K562 (cell line): ENCODE data around the gene MAN1A1. TPM values are rescaled to one million over a fixed set of nuclear protein-coding genes. Genes with fewer than 3 reads are reported as not detected.

Experiments used
- ATAC-seq: fragments of 200-7000 bp; cut with Tn5 transposase; 3 replicates; pipeline ENCODE4 v1.9.1; 2020; ENCODE audit warnings: moderate library complexity
- BruUV-seq: library from RNA; stranded (reverse); fragments of 400-500 nt; replicated peaks from 2 replicates; lab custom pipeline; 2021; lab: Mats Ljungman, UMichigan
- CTCF ChIA-PET: fragments of 300-600 bp; formaldehyde crosslinking; extraction: SDS; loops from one replicate; lab custom pipeline; 2021; ENCODE audit warnings: low intra/inter-chr PET ratio; lab: Yijun Ruan, JAX
- POLR2A ChIA-PET: fragments of 300-600, 350-650 bp; sonication (Branson Sonifier 250); formaldehyde crosslinking; extraction: SDS; loops from one replicate; lab custom pipeline; 2021; ENCODE audit warnings: antibody characterized with exemption, inconsistent platforms; lab: Yijun Ruan, JAX
- DNase-seq, 4 experiments: peaks; one replicate each; pipeline versions ENCODE4 v3.0.0 to v3.0.0-alpha.2; 2011 to 2018; ENCODE audit warnings: low spot score in 3 of 4, mixed read lengths in 3 of 4; ENCODE audit errors: extremely low read depth in 1 of 4
- FAIRE-seq: peaks from 2 replicates; lab custom pipeline; 2011; peaks lifted over from hg19 to GRCh38; lab: Jason Lieb, UNC
- H2AFZ ChIP-seq: 2 replicates; pipeline ENCODE4 v1.6.0; 2011; ENCODE audit warnings: low read depth, low read length, control low read depth, inconsistent platforms
- H3K27ac ChIP-seq: fragments of 200-600 bp; 3 replicates; pipeline ENCODE4 v1.8.0; 2011; ENCODE audit warnings: low read depth, mild to moderate bottlenecking, control low read depth, inconsistent platforms, low read length, moderate library complexity, mixed read lengths; ENCODE audit errors: extremely low read depth
- H3K27me3 ChIP-seq, 2 experiments: fragments of 300-600 bp in 1 of 2; 2 replicates in 1 of 2; 3 replicates in 1 of 2; pipeline versions ENCODE4 v1.6.0 to v1.8.0; 2011; ENCODE audit warnings: inconsistent platforms in 2 of 2, low read length in 2 of 2, mild to moderate bottlenecking in 1 of 2, mixed read lengths in 1 of 2, moderate library complexity in 1 of 2; ENCODE audit not compliant: control insufficient read depth in 2 of 2, insufficient read depth in 2 of 2
- H3K36me3 ChIP-seq: fragments of 300-600 bp; 3 replicates; pipeline ENCODE4 v1.8.0; 2011; ENCODE audit warnings: mild to moderate bottlenecking, low read length, inconsistent platforms; ENCODE audit not compliant: control insufficient read depth, insufficient read depth
- H3K4me1 ChIP-seq, 2 experiments: fragments of 200-600 bp in 1 of 2; replicated peaks in 1 of 2; 2 replicates in 1 of 2; 3 replicates in 1 of 2; pipeline versions ENCODE4 v1.5.1 to v1.8.0; 2011; ENCODE audit warnings: inconsistent platforms in 2 of 2, low read length in 2 of 2, mild to moderate bottlenecking in 1 of 2, mixed read lengths in 1 of 2, moderate library complexity in 1 of 2; ENCODE audit not compliant: control insufficient read depth in 2 of 2, insufficient read depth in 2 of 2
- H3K4me2 ChIP-seq: 2 replicates; pipeline ENCODE4 v1.6.1; 2011; ENCODE audit warnings: low read length, control low read depth, inconsistent platforms, mixed read lengths; ENCODE audit not compliant: insufficient read depth
- H3K4me3 ChIP-seq: fragments of 200-600 bp; sonication (generic), shearing (Covaris generic); 2 replicates; pipeline ENCODE4 v1.5.1; 2016; ENCODE audit warnings: control low read depth, inconsistent platforms
- H3K79me2 ChIP-seq: fragments of 200-600 bp; 3 replicates; pipeline ENCODE4 v1.8.0; 2011; ENCODE audit warnings: low read length, inconsistent platforms; ENCODE audit not compliant: control insufficient read depth, insufficient read depth
- H3K9ac ChIP-seq, 2 experiments: 2 replicates each; pipeline versions ENCODE4 v1.6.0 to v1.6.1; 2011; ENCODE audit warnings: low read depth in 2 of 2, low read length in 2 of 2, control low read depth in 1 of 2, inconsistent platforms in 1 of 2, mild to moderate bottlenecking in 1 of 2, mixed read lengths in 1 of 2; ENCODE audit not compliant: insufficient read depth in 1 of 2
- H3K9me1 ChIP-seq: one replicate; pipeline ENCODE4 v1.6.0; 2011; ENCODE audit warnings: inconsistent platforms, mild to moderate bottlenecking, low read length, moderate library complexity; ENCODE audit not compliant: control insufficient read depth, insufficient read depth
- H3K9me3 ChIP-seq: replicated peaks from 2 replicates; pipeline ENCODE4 v1.5.1; 2011; ENCODE audit warnings: low read depth, low read length, inconsistent platforms; ENCODE audit not compliant: control insufficient read depth, insufficient read depth
- H4K20me1 ChIP-seq: replicated peaks from 2 replicates; pipeline ENCODE4 v1.6.1; 2011; ENCODE audit warnings: low read length, inconsistent platforms, mixed read lengths; ENCODE audit not compliant: control insufficient read depth, insufficient read depth
- CAMTA2 ChIP-seq: fragments of 250-450 bp; sonication (Bioruptor Pico); conservative IDR thresholded peaks from 2 replicates; pipeline ENCODE4 v1.5.1; 2022
- CBX5 ChIP-seq: IDR thresholded peaks from 2 replicates; pipeline ENCODE4 v1.6.1; 2014; ENCODE audit warnings: low read depth, borderline replicate concordance
- FOXM1 ChIP-seq, 2 experiments: fragments of 450-650 bp in 1 of 2; sonication (generic) in 1 of 2; formaldehyde crosslinking in 1 of 2; IDR thresholded peaks; 2 replicates each; pipeline versions ENCODE4 v1.6.1 to v1.9.0; 2017 to 2022; ENCODE audit warnings: low read depth in 2 of 2, mild to moderate bottlenecking in 2 of 2, missing genetic modification reagents in 1 of 2, moderate library complexity in 1 of 2
- FUS ChIP-seq: fragments of 200-400 bp; formaldehyde crosslinking; optimal IDR thresholded peaks from 2 replicates; pipeline ENCODE3; 2017; ENCODE audit warnings: low read depth, low read length
- NFIC ChIP-seq: fragments of 450-650 bp; IDR thresholded peaks from 2 replicates; pipeline ENCODE4 v1.6.1; 2017; ENCODE audit warnings: mild to moderate bottlenecking, inconsistent platforms
- PCBP2 ChIP-seq: fragments of 200-400 bp; formaldehyde crosslinking; IDR thresholded peaks from 2 replicates; pipeline ENCODE4 v1.6.1; 2018; ENCODE audit warnings: low read length, low read depth, mild to moderate bottlenecking, moderate library complexity; ENCODE audit not compliant: poor library complexity, severe bottlenecking
- POLR2H ChIP-seq: IDR thresholded peaks from 2 replicates; pipeline ENCODE4 v1.6.1; 2016; ENCODE audit warnings: missing genetic modification characterization, low read depth, mild to moderate bottlenecking, control low read depth, missing compliant biosample characterization, moderate library complexity
- PRPF4 ChIP-seq: fragments of 200-400 bp; formaldehyde crosslinking; IDR thresholded peaks from one replicate; pipeline ENCODE4 v1.6.1; 2017; ENCODE audit warnings: low read length, low read depth, mild to moderate bottlenecking; ENCODE audit not compliant: insufficient read depth, poor library complexity, severe bottlenecking
- SMAD4 ChIP-seq: fragments of 250-450 bp; sonication (Bioruptor Pico); conservative IDR thresholded peaks from 2 replicates; pipeline ENCODE4 v1.8.0; 2021; ENCODE audit warnings: inconsistent platforms, mild to moderate bottlenecking, moderate library complexity
- SOX6 ChIP-seq: fragments of 450-650 bp; IDR thresholded peaks from 2 replicates; pipeline ENCODE4 v1.6.1; 2014; ENCODE audit warnings: mild to moderate bottlenecking
- SP2 ChIP-seq: IDR thresholded peaks from 2 replicates; pipeline ENCODE4 v1.6.1; 2011; ENCODE audit warnings: mild to moderate bottlenecking, low read depth, low read length, moderate library complexity; ENCODE audit not compliant: poor library complexity, severe bottlenecking; ENCODE audit errors: extremely low read depth
- VEZF1 ChIP-seq: fragments of 200-800 bp; sonication (Bioruptor generic); IDR thresholded peaks from 2 replicates; pipeline ENCODE4 v1.6.1; 2017; ENCODE audit warnings: missing genetic modification characterization, missing compliant biosample characterization
- ZNF212 ChIP-seq: fragments of 450-650 bp; formaldehyde crosslinking; IDR thresholded peaks from 2 replicates; pipeline ENCODE4 v1.4.0; 2020; ENCODE audit warnings: mild to moderate bottlenecking
- ZNF224 ChIP-seq: sonication (generic); formaldehyde crosslinking; IDR thresholded peaks from 2 replicates; pipeline ENCODE4 v1.8.0; 2022; ENCODE audit warnings: mild to moderate bottlenecking, missing genetic modification reagents
- ZNF586 ChIP-seq: fragments of 450-650 bp; formaldehyde crosslinking; conservative IDR thresholded peaks from 2 replicates; pipeline ENCODE4 v1.4.0; 2020; ENCODE audit warnings: mild to moderate bottlenecking, moderate library complexity
- ZNF644 ChIP-seq: fragments of 200-800 bp; sonication (Bioruptor generic); IDR thresholded peaks from 2 replicates; pipeline ENCODE4 v1.6.1; 2016; ENCODE audit warnings: low read depth, missing genetic modification characterization, missing compliant biosample characterization
- ZNF696 ChIP-seq: fragments of 250-450 bp; sonication (Bioruptor Pico); conservative IDR thresholded peaks from 2 replicates; pipeline ENCODE4 v1.4.0; 2020; ENCODE audit warnings: mild to moderate bottlenecking, moderate library complexity
- WGBS: fragments of 100-300 bp; shearing (Covaris generic); methylation state at CpG from one replicate; pipeline ENCODE4 v1.1.6; 2016; ENCODE audit warnings: low coverage, mixed read lengths; ENCODE audit not compliant: insufficient coverage; ENCODE audit errors: missing lambda C conversion rate; 5-methylcytosine and 5-hydroxymethylcytosine counted together
- in situ Hi-C: fragments of 300-500 bp; cut with MboI; formaldehyde crosslinking; loops from 4 replicates; pipeline ENCODE4 v1.15.0; 2018; ENCODE audit warnings: inconsistent platforms, mixed read lengths
- intact Hi-C: fragments of 100-400 bp; cut with micrococcal nuclease; formaldehyde crosslinking; loops from 2 replicates; pipeline ENCODE4 v1.14.2; 2022
- polyA plus RNA-seq, 8 experiments: library from polyadenylated mRNA; depleted of rRNA in 4 of 8; stranded (reverse) in 5 of 8; unstranded in 3 of 8; fragments of >200 nt; fragmentation: Nextera tagmentation in 2 of 8; fragmentation: Illumina TruSeq in 1 of 8; extraction: Ambion mirVana in 2 of 8; extraction: Trizol in 1 of 8; gene quantifications; 2 replicates each; pipeline versions ENCODE4 v1.2.1 to v1.2.3, GENCODE V29; 2011 to 2014; ENCODE audit warnings: inconsistent platforms in 1 of 8, missing spikeins in 1 of 8
- total RNA-seq, 7 experiments: library from RNA; depleted of rRNA in 6 of 7; stranded (reverse); fragments of >200 nt in 6 of 7; fragmentation: Illumina TruSeq in 2 of 7; extraction: Trizol in 2 of 7; gene quantifications; 2 replicates each; pipeline versions ENCODE4 v1.2.1 to v1.2.3, GENCODE V29; 2011 to 2021; ENCODE audit warnings: low replicate concordance in 1 of 7

Gene MAN1A1
- total and polyA plus RNA-seq, 9 of the 15 experiments (the other 6 are each of a cell fraction or from before 2014, with no cell fraction given) = 24.5 to 78.4 (median 59.7) TPM

DNA sequence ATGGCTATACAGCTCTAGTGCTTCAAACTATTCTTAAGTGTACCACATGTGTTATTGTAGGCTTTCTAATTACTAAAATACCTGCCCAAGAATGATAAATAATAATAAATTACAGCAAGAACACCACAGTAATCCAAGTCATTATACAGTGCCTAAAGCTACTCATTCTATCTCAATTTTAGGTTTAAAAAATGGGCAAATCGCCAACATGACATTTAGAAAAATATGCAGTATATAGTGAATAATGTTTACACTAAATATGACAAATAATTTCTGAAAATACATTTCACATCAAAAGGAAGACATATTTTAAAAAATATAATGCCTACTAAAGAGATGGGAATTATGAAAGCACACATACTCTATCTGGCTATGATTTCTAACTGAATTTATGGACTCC is 91.8 kb downstream of the MAN1A1 start:
- CTCF ChIA-PET = no interaction called here
- peaks cover 97% of the 10 kb centered on the region for H3K79me2 ChIP-seq
- no peaks in the 10 kb centered on the region for H3K27me3 ChIP-seq
- H3K36me3 ChIP-seq = peaks cover 53% of the 10 kb centered on the region
- no peaks in the 10 kb centered on the region for H4K20me1 ChIP-seq
- H3K9me1 ChIP-seq = no peaks in the 10 kb centered on the region
- BruUV-seq = no TSS peak
- TF ChIP-seq SP2 (no peak), CAMTA2 (no peak), ZNF586 (CRISPR knock-in tag) (no peak), ZNF696 (CRISPR knock-in tag) (no peak), ZNF212 (no peak), SMAD4 (no peak), POLR2H (tag) (0 out of 2 replicates have a peak, but pooled peaks have one; percentile 40), FOXM1 (IDR thresholded peaks at IDR 0.05; ENCODE audit: low read depth) (no peak), FOXM1 (CRISPR knock-in tag; IDR thresholded peaks at IDR 0.05; ENCODE audit: low read depth) (no peak), ZNF224 (CRISPR knock-in tag) (no peak), VEZF1 (CRISPR knock-in tag) (no peak), ZNF644 (no peak), CBX5 (no peak), FUS (no peak), NFIC (peak; percentile 63), PRPF4 (no peak), PCBP2 (no peak), SOX6 (no peak)
- H2AFZ ChIP-seq = no peak overlapping the region
- in situ Hi-C loops (no loop called here), intact Hi-C loops (loop anchor here (2.0 kb wide), 3 partner anchors 55 to 121 kb away; no protein-coding TSS in a partner anchor)
- no peak overlapping the region for H3K4me3 ChIP-seq
- H3K27ac ChIP-seq = peak overlapping the region; percentile 76; the same call in 2 of the 3 replicates
- H3K4me1 ChIP-seq = peaks cover 6 to 44% of the 10 kb centered on the region in 2 experiments
- POLR2A ChIA-PET = no interaction called here
- WGBS = 11% methylated on average over 1 of the region's 1 CpG
- H3K9ac ChIP-seq = peak overlapping the region in 1 of 2 experiments; percentile 45; a peak in 1 of 4 replicates
- H3K4me2 ChIP-seq = peak overlapping the region; percentile 63; the same call in 1 of the 2 replicates
- H3K9me3 ChIP-seq = no peaks in the 10 kb centered on the region
- DNase-seq (no peak), FAIRE-seq (no peak), ATAC-seq (no peak)
